HEK293 (cell line): ENCODE results near the gene SH3RF3.

Experiments used
- CTCF ChIA-PET: fragments of 350-600 bp; formaldehyde crosslinking; extraction: SDS; loops from one replicate; lab custom pipeline; 2021; ENCODE audit warnings: antibody characterized with exemption; lab: Yijun Ruan, JAX
- POLR2A ChIA-PET: fragments of 300-600 bp; formaldehyde crosslinking; extraction: SDS; loops from one replicate; lab custom pipeline; 2020; ENCODE audit warnings: antibody characterized with exemption, inconsistent platforms; lab: Yijun Ruan, JAX
- H3K27ac ChIP-seq: fragments of 200-500 bp; sonication (Bioruptor generic); 2 replicates; pipeline ENCODE4 v1.5.1; 2014; ENCODE audit warnings: low read depth, low read length, control low read depth, inconsistent platforms; ENCODE audit errors: extremely low read depth
- H3K36me3 ChIP-seq, 2 experiments: fragments of 200-500 bp in 1 of 2; sonication (Bioruptor generic) in 1 of 2; 1 replicate in 1 of 2; 2 replicates in 1 of 2; pipeline ENCODE4 v1.5.1; 2014 to 2017; ENCODE audit warnings: inconsistent platforms in 2 of 2, low read length in 2 of 2; ENCODE audit not compliant: control insufficient read depth in 2 of 2, insufficient read depth in 1 of 2
- H3K4me1 ChIP-seq: fragments of 200-500 bp; sonication (Bioruptor generic); 2 replicates; pipeline ENCODE4 v1.5.1; 2014; ENCODE audit warnings: mild to moderate bottlenecking, low read length, inconsistent platforms; ENCODE audit not compliant: control insufficient read depth, insufficient read depth
- H3K4me3 ChIP-seq: 2 replicates; pipeline ENCODE4 v1.5.1; 2011; ENCODE audit warnings: low read depth, mild to moderate bottlenecking, control low read depth, low read length, moderate library complexity
- H3K9me3 ChIP-seq: fragments of 200-500 bp; sonication (Bioruptor generic); 2 replicates; pipeline ENCODE4 v1.5.1; 2014; ENCODE audit warnings: low read depth, low read length, inconsistent platforms; ENCODE audit not compliant: control insufficient read depth, insufficient read depth
- GLI2 ChIP-seq: fragments of 450-650 bp; formaldehyde crosslinking; IDR thresholded peaks from 2 replicates; pipeline ENCODE4; 2017; ENCODE audit warnings: missing biosample characterization, missing genetic modification characterization, low read depth, borderline replicate concordance
- GLI4 ChIP-seq: fragments of 450-650 bp; formaldehyde crosslinking; IDR thresholded peaks from 2 replicates; pipeline ENCODE4 v1.5.1; 2016; ENCODE audit warnings: missing biosample characterization, missing genetic modification characterization
- IKZF3 ChIP-seq: fragments of 450-650 bp; IDR thresholded peaks from 2 replicates; pipeline ENCODE4 v1.5.0; 2018; ENCODE audit warnings: missing biosample characterization, mild to moderate bottlenecking, missing genetic modification characterization, moderate library complexity
- TCF7L2 ChIP-seq: IDR thresholded peaks from 2 replicates; pipeline ENCODE4 v1.6.1; 2011; ENCODE audit warnings: low read depth, mild to moderate bottlenecking, inconsistent platforms, low read length, moderate library complexity, borderline replicate concordance
- ZEB2 ChIP-seq: fragments of 450-650 bp; formaldehyde crosslinking; IDR thresholded peaks from 2 replicates; pipeline ENCODE4 v1.5.1; 2016; ENCODE audit warnings: missing biosample characterization, missing genetic modification characterization
- ZIC2 ChIP-seq: fragments of 450-650 bp; formaldehyde crosslinking; IDR thresholded peaks from 2 replicates; pipeline ENCODE4 v1.5.1; 2016; ENCODE audit warnings: missing biosample characterization, missing genetic modification characterization
- ZNF146 ChIP-seq: fragments of 450-650 bp; formaldehyde crosslinking; IDR thresholded peaks from 2 replicates; pipeline ENCODE4 v1.5.1; 2016; ENCODE audit warnings: missing biosample characterization, missing genetic modification characterization
- ZNF184 ChIP-seq: fragments of 450-650 bp; IDR thresholded peaks from 2 replicates; pipeline ENCODE4 v1.5.1; 2018; ENCODE audit warnings: missing biosample characterization, mild to moderate bottlenecking, missing genetic modification characterization
- ZNF202 ChIP-seq: fragments of 450-650 bp; formaldehyde crosslinking; IDR thresholded peaks from 2 replicates; pipeline ENCODE4 v1.5.1; 2016; ENCODE audit warnings: missing biosample characterization, missing genetic modification characterization, borderline replicate concordance
- ZNF223 ChIP-seq: fragments of 450-650 bp; formaldehyde crosslinking; IDR thresholded peaks from 2 replicates; pipeline ENCODE4 v1.5.1; 2016; ENCODE audit warnings: missing biosample characterization, missing genetic modification characterization
- ZNF391 ChIP-seq: fragments of 450-650 bp; formaldehyde crosslinking; IDR thresholded peaks from 2 replicates; pipeline ENCODE4 v1.5.1; 2016; ENCODE audit warnings: low read depth, missing biosample characterization, missing genetic modification characterization, borderline replicate concordance
- ZNF571 ChIP-seq: fragments of 450-650 bp; formaldehyde crosslinking; IDR thresholded peaks from 2 replicates; pipeline ENCODE4 v1.5.0; 2017; ENCODE audit warnings: missing biosample characterization, missing genetic modification characterization
- ZNF600 ChIP-seq: fragments of 450-650 bp; formaldehyde crosslinking; IDR thresholded peaks from 2 replicates; pipeline ENCODE4 v1.5.1; 2016; ENCODE audit warnings: missing biosample characterization, missing genetic modification characterization
- ZNF747 ChIP-seq: fragments of 450-650 bp; formaldehyde crosslinking; IDR thresholded peaks from 2 replicates; pipeline ENCODE4 v1.5.1; 2016; ENCODE audit warnings: missing biosample characterization, missing genetic modification characterization
- ZNF837 ChIP-seq: fragments of 450-650 bp; formaldehyde crosslinking; IDR thresholded peaks from 2 replicates; pipeline ENCODE4 v1.5.1; 2016; ENCODE audit warnings: missing biosample characterization, missing genetic modification characterization
- TF ChIP-seq, protein P1 (sequence below): fragments of 450-650 bp; formaldehyde crosslinking; IDR thresholded peaks from 2 replicates; pipeline ENCODE4 v1.5.1; 2017; ENCODE audit warnings: missing biosample characterization, missing genetic modification characterization
- TF ChIP-seq, protein P2 (sequence below): fragments of 450-650 bp; formaldehyde crosslinking; IDR thresholded peaks from 2 replicates; pipeline ENCODE4 v1.5.1; 2016; ENCODE audit warnings: missing biosample characterization, missing genetic modification characterization
- TF ChIP-seq, protein P3 (sequence below): fragments of 450-650 bp; formaldehyde crosslinking; IDR thresholded peaks from 2 replicates; pipeline ENCODE4 v1.5.1; 2016; ENCODE audit warnings: missing biosample characterization, missing genetic modification characterization
- TF ChIP-seq, protein P4 (sequence below): fragments of 450-650 bp; formaldehyde crosslinking; IDR thresholded peaks from 2 replicates; pipeline ENCODE4 v1.5.1; 2017; ENCODE audit warnings: missing biosample characterization, missing genetic modification characterization
- TF ChIP-seq, protein P5 (sequence below): fragments of 450-650 bp; formaldehyde crosslinking; IDR thresholded peaks from 2 replicates; pipeline ENCODE4 v1.5.1; 2016; ENCODE audit warnings: missing biosample characterization, missing genetic modification characterization, borderline replicate concordance
- TF ChIP-seq, protein P6 (sequence below): fragments of 450-650 bp; formaldehyde crosslinking; IDR thresholded peaks from 2 replicates; pipeline ENCODE4 v1.5.1; 2016; ENCODE audit warnings: missing biosample characterization, missing genetic modification characterization

Gene SH3RF3

DNA sequence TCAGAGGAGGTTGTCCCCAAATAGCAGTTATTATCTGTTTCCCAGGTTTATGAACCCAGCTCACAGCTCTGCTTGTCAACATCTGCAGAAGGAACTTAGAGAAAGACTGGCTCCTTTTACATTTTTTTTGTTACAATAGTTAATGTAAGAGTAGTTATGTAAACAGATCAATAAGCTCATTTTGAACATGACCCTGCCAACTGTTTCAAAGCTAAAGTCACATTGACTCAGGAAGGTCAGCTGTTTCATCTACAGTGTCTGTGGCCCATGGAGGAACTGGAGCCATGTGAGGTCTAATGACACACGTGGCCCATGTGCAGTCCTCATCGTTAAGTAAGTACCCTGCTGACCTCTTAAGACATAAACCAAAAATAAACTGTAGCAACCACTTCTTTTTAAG is 97.1 kb downstream of the SH3RF3 start (continued):
- TF ChIP-seq, protein P1, sequence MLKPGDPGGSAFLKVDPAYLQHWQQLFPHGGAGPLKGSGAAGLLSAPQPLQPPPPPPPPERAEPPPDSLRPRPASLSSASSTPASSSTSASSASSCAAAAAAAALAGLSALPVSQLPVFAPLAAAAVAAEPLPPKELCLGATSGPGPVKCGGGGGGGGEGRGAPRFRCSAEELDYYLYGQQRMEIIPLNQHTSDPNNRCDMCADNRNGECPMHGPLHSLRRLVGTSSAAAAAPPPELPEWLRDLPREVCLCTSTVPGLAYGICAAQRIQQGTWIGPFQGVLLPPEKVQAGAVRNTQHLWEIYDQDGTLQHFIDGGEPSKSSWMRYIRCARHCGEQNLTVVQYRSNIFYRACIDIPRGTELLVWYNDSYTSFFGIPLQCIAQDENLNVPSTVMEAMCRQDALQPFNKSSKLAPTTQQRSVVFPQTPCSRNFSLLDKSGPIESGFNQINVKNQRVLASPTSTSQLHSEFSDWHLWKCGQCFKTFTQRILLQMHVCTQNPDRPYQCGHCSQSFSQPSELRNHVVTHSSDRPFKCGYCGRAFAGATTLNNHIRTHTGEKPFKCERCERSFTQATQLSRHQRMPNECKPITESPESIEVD (tag by site-specific recombination) = no peak
- TF ChIP-seq ZNF202 (tag by site-specific recombination) (no peak), ZNF747 (tag by site-specific recombination) (no peak)
- TF ChIP-seq, all 188 proteins: peak for 0

DNA sequence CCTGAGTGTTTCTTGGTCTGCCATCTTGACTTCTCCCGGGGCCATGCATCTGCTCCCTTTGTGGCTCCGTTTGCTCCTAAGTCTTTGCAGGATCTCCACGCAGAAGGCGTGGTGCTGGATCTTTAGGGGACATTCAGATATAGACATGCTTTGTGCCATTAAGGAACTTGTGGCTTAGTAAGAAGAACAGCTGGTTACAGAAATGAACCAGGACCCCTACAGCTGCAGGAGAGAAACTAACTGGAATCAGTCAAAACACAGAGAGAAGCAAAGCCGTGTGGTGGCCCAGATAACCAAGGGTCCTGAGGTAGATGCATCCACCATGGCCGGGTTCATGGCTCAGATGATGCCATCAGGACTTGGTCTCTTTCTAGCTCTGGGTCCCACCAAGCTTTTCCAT is 97.6 kb downstream of the SH3RF3 start:
- ChIA-PET POLR2A (interaction anchor here (1.0 kb wide), 1 partner anchor 9 kb away, joined by 3 read pairs; no protein-coding TSS in a partner anchor), CTCF (no interaction called here)
- Histone ChIP-seq H3K27ac (no peak overlapping the region), H3K4me3 (no peak overlapping the region), H3K36me3 (no peaks in the 10 kb centered on the region), H3K9me3 (no peaks in the 10 kb centered on the region), H3K4me1 (peaks cover 16% of the 10 kb centered on the region)
- no peak for TF ChIP-seq ZEB2 (tag by site-specific recombination)
- no peak for TF ChIP-seq ZNF391 (tag by site-specific recombination)
- no peak for TF ChIP-seq ZIC2 (tag by site-specific recombination)

DNA sequence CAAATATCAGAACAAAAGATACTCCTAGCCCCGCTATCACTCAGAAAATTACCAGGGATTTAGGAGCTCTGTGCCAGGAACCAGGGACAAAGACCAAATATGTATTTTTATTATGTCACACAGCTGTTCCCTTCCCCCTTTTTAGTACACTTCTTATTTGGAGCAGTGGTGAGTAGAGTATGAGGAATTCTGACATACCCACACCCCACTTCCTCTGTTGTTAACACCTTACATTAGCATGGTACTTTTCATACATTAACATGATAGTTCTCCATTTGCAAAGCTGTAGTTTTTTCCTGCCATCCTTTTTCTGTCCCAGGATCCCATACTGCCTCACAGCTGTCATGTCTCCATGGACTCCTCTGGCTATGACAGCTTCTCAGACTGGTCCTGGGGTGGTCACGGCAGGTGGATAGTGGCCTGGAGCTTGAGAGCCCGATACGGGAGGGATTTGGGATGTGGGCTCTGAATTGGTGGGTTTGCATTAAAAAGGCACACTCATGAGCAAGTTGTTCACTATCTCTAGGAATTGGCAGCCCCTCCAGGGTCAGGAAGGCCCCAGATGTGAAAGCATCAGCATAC is 100.2 kb downstream of the SH3RF3 start:
- peaks cover 19% of the 10 kb centered on the region for H3K4me1 ChIP-seq
- H3K27ac ChIP-seq = no peak overlapping the region
- no peaks in the 10 kb centered on the region for H3K9me3 ChIP-seq
- ChIA-PET CTCF (no interaction called here), POLR2A (interaction anchor here (1.1 kb wide), 1 partner anchor 10 kb away, joined by 3 read pairs; no protein-coding TSS in a partner anchor)
- H3K4me3 ChIP-seq = no peak overlapping the region
- H3K36me3 ChIP-seq = no peaks in the 10 kb centered on the region
- TF ChIP-seq ZNF600 (tag by site-specific recombination) = no peak
- TF ChIP-seq, protein P2, sequence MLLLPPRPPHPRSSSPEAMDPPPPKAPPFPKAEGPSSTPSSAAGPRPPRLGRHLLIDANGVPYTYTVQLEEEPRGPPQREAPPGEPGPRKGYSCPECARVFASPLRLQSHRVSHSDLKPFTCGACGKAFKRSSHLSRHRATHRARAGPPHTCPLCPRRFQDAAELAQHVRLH (tag by site-specific recombination) = no peak
- TF ChIP-seq GLI4 = no peak
- no peak for TF ChIP-seq GLI2 (tag by site-specific recombination)
- TF ChIP-seq ZNF223 (tag by site-specific recombination) = no peak
- TF ChIP-seq IKZF3 (tag by site-specific recombination) = no peak

DNA sequence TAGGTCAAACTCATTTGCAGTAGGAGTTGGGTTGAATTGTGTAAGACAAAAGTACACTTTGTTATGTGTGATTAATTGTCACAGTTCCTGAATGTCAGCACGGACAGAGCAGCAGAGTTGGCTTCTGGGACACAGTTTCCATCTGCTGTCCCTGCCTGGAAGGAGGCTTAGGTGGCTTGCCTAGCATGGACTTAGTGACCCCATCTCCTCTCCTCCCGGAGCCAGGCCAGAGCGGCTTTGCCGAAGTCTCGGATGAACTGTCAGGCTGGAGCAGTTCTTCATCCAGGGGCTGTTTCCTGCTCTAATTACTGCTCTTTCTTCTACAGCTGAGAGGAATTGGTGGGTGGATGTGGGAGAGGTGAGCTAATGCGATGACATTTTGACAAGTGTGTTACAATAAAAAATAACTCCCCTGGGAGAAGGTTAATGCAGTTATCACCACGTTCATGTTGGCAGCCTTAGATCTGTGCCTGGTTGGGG is 102.0 kb downstream of the SH3RF3 start:
- Histone ChIP-seq H3K4me3 (no peak overlapping the region), H3K27ac (peak overlapping the region; percentile 29; the same call in 1 of the 2 replicates), H3K9me3 (no peaks in the 10 kb centered on the region), H3K4me1 (peaks cover 19% of the 10 kb centered on the region), H3K36me3 (no peaks in the 10 kb centered on the region)
- POLR2A ChIA-PET = no interaction called here
- CTCF ChIA-PET = interaction anchor here (1.0 kb wide), 1 partner anchor 21 kb away, joined by 3 read pairs; no protein-coding TSS in a partner anchor
- TF ChIP-seq ZNF146 (no peak), ZNF837 (tag by site-specific recombination) (no peak), TCF7L2 (peak; percentile 68; the same call in 1 of the 2 replicates), ZNF571 (tag by site-specific recombination) (no peak), ZNF184 (tag by site-specific recombination) (0 out of 2 replicates have a peak, but pooled peaks have one; percentile 15)
- TF ChIP-seq, protein P3, sequence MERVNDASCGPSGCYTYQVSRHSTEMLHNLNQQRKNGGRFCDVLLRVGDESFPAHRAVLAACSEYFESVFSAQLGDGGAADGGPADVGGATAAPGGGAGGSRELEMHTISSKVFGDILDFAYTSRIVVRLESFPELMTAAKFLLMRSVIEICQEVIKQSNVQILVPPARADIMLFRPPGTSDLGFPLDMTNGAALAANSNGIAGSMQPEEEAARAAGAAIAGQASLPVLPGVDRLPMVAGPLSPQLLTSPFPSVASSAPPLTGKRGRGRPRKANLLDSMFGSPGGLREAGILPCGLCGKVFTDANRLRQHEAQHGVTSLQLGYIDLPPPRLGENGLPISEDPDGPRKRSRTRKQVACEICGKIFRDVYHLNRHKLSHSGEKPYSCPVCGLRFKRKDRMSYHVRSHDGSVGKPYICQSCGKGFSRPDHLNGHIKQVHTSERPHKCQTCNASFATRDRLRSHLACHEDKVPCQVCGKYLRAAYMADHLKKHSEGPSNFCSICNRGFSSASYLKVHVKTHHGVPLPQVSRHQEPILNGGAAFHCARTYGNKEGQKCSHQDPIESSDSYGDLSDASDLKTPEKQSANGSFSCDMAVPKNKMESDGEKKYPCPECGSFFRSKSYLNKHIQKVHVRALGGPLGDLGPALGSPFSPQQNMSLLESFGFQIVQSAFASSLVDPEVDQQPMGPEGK = peak; percentile 74
- TF ChIP-seq, protein P4, sequence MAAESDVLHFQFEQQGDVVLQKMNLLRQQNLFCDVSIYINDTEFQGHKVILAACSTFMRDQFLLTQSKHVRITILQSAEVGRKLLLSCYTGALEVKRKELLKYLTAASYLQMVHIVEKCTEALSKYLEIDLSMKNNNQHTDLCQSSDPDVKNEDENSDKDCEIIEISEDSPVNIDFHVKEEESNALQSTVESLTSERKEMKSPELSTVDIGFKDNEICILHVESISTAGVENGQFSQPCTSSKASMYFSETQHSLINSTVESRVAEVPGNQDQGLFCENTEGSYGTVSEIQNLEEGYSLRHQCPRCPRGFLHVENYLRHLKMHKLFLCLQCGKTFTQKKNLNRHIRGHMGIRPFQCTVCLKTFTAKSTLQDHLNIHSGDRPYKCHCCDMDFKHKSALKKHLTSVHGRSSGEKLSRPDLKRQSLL (tag by site-specific recombination) = no peak
- TF ChIP-seq, protein P5, sequence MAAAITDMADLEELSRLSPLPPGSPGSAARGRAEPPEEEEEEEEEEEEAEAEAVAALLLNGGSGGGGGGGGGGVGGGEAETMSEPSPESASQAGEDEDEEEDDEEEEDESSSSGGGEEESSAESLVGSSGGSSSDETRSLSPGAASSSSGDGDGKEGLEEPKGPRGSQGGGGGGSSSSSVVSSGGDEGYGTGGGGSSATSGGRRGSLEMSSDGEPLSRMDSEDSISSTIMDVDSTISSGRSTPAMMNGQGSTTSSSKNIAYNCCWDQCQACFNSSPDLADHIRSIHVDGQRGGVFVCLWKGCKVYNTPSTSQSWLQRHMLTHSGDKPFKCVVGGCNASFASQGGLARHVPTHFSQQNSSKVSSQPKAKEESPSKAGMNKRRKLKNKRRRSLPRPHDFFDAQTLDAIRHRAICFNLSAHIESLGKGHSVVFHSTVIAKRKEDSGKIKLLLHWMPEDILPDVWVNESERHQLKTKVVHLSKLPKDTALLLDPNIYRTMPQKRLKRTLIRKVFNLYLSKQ = no peak
- TF ChIP-seq, protein P6, sequence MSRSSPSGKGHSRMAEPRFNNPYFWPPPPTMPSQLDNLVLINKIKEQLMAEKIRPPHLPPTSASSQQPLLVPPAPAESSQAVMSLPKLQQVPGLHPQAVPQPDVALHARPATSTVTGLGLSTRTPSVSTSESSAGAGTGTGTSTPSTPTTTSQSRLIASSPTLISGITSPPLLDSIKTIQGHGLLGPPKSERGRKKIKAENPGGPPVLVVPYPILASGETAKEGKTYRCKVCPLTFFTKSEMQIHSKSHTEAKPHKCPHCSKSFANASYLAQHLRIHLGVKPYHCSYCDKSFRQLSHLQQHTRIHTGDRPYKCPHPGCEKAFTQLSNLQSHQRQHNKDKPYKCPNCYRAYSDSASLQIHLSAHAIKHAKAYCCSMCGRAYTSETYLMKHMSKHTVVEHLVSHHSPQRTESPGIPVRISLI (tag by site-specific recombination) = 0 out of 2 replicates have a peak, but pooled peaks have one; percentile 45
